PC-3 (cell line): ENCODE data around the gene ALOX12B. TPM values are rescaled to one million over a fixed set of nuclear protein-coding genes. Genes with fewer than 3 reads are reported as not detected.
A peak's percentile ranks its signal among the peaks of the same experiment; 100 is the strongest.

Source experiments
- ATAC-seq: fragments of 200-7000 bp; cut with Tn5 transposase; 2 replicates; pipeline ENCODE4 v1.9.1; 2020; ENCODE audit warnings: mild to moderate bottlenecking, moderate library complexity
- BruUV-seq: library from RNA; stranded (reverse); fragments of 400-500 nt; replicated peaks from 2 replicates; lab custom pipeline; 2021; lab: Mats Ljungman, UMichigan
- CTCF ChIA-PET: fragments of 300-600 bp; sonication (Branson Sonifier 250); formaldehyde crosslinking; loops from one replicate; lab custom pipeline; 2022; ENCODE audit warnings: antibody characterized with exemption; lab: Charles Lee
- POLR2A ChIA-PET: fragments of 300-600 bp; sonication (Branson Sonifier 250); formaldehyde crosslinking; loops from one replicate; lab custom pipeline; 2022; ENCODE audit warnings: antibody characterized with exemption; ENCODE audit not compliant: unreplicated experiment; lab: Charles Lee
- DNase-seq: peaks from one replicate; pipeline ENCODE4 v3.0.0-alpha.2; 2015
- H2AFZ ChIP-seq: fragments of 300-600 bp; sonication (generic); 2 replicates; pipeline ENCODE4 v1.6.0; 2016; ENCODE audit warnings: antibody characterized with exemption, low read length
- H3F3A ChIP-seq: fragments of 300-600 bp; sonication (generic); one replicate; pipeline ENCODE4 v1.6.0; 2017; ENCODE audit warnings: antibody characterized with exemption, low read length, control low read depth, mild to moderate bottlenecking; ENCODE audit not compliant: unreplicated experiment
- H3K27ac ChIP-seq: fragments of 300-600 bp; sonication (generic); 2 replicates; pipeline ENCODE4 v1.5.1; 2016; ENCODE audit warnings: mild to moderate bottlenecking, low read length
- H3K27me3 ChIP-seq: fragments of 300-600 bp; sonication (generic); 2 replicates; pipeline ENCODE4 v1.6.1; 2016; ENCODE audit warnings: low read length, mixed read lengths
- H3K36me3 ChIP-seq: fragments of 300-600 bp; sonication (generic); 2 replicates; pipeline ENCODE4 v1.6.1; 2016; ENCODE audit warnings: low read depth, mixed run types, low read length, mixed read lengths
- H3K4me1 ChIP-seq: fragments of 300-600 bp; sonication (generic); 2 replicates; pipeline ENCODE4 v1.5.1; 2016; ENCODE audit warnings: low read length; ENCODE audit not compliant: insufficient read depth
- H3K4me2 ChIP-seq: fragments of 300-600 bp; sonication (generic); 2 replicates; pipeline ENCODE4 v1.6.0; 2016; ENCODE audit warnings: low read length
- H3K4me3 ChIP-seq: fragments of 300-600 bp; sonication (generic); 2 replicates; pipeline ENCODE4 v1.5.1; 2016; ENCODE audit warnings: mild to moderate bottlenecking, low read length, mixed read lengths
- H3K79me2 ChIP-seq: fragments of 300-600 bp; sonication (generic); 2 replicates; pipeline ENCODE4 v1.6.1; 2017; ENCODE audit warnings: low read length, mixed read lengths
- H3K9ac ChIP-seq: fragments of 300-600 bp; sonication (generic); 2 replicates; pipeline ENCODE4 v1.6.0; 2016; ENCODE audit warnings: mild to moderate bottlenecking, low read length
- H3K9me2 ChIP-seq: fragments of 300-600 bp; sonication (generic); replicated peaks from 2 replicates; pipeline ENCODE4 v1.6.1; 2016; ENCODE audit warnings: mixed run types, low read length, mixed read lengths
- H3K9me3 ChIP-seq: fragments of 300-600 bp; sonication (generic); 2 replicates; pipeline ENCODE4 v1.6.1; 2016; ENCODE audit warnings: low read length, mixed read lengths
- H4K20me1 ChIP-seq: fragments of 300-600 bp; sonication (generic); 2 replicates; pipeline ENCODE4 v1.6.1; 2016; ENCODE audit warnings: low read length, mixed read lengths
- CTCF ChIP-seq: fragments of 300-600 bp; sonication (generic); conservative IDR thresholded peaks from 2 replicates; pipeline ENCODE4 v1.5.1; 2017; ENCODE audit warnings: antibody characterized with exemption, low read depth, mild to moderate bottlenecking, low read length
- EZH2 ChIP-seq: fragments of 300-600 bp; sonication (generic); IDR thresholded peaks from one replicate; pipeline ENCODE4 v1.6.1; 2017; ENCODE audit warnings: antibody characterized with exemption, mild to moderate bottlenecking, low read length; ENCODE audit not compliant: unreplicated experiment
- EZH2phosphoT487 ChIP-seq: fragments of 300-600 bp; sonication (generic); IDR thresholded peaks from 2 replicates; pipeline ENCODE4 v1.6.1; 2018; ENCODE audit warnings: mild to moderate bottlenecking, antibody characterized with exemption, low read length, borderline replicate concordance
- intact Hi-C: fragments of 100-400 bp; cut with micrococcal nuclease; formaldehyde crosslinking; loops from 2 replicates; pipeline ENCODE4 v1.9.0; 2023
- total RNA-seq: library from RNA; depleted of rRNA; stranded (reverse); fragments of >200 nt; gene quantifications from 2 replicates; pipeline ENCODE4 v1.2.3, GENCODE V29; 2014

Gene ALOX12B
- total RNA-seq, 1 experiment from 2014 or later, result 0.55 TPM

GRCh38 chr17:8120520-8121406 is 33.2 kb upstream of the ALOX12B start:
- peaks cover 3% of the 10 kb centered on the region for H4K20me1 ChIP-seq
- H3F3A ChIP-seq, result peaks cover 3% of the 10 kb centered on the region
- peak overlapping the region; percentile 78 for H2AFZ ChIP-seq
- ChIA-PET CTCF (no interaction called here), POLR2A (interaction anchor here (0.6 kb wide), 1 partner anchor 94 kb away, joined by 3 read pairs; no protein-coding TSS in a partner anchor)
- H3K4me1 ChIP-seq, result peaks cover 15% of the 10 kb centered on the region; the same call in 1 of the 2 replicates
- H3K4me3 ChIP-seq, result peak overlapping the region; percentile 91
- peak overlapping the region; percentile 59 for H3K9ac ChIP-seq
- peak overlapping the region; percentile 96 for H3K4me2 ChIP-seq
- peak overlapping the region; percentile 28; the same call in 1 of the 2 replicates for H3K27ac ChIP-seq
- BruUV-seq, result no TSS peak
- peak; percentile 90 for DNase-seq
- H3K79me2 ChIP-seq, result no peaks in the 10 kb centered on the region
- H3K9me3 ChIP-seq, result no peaks in the 10 kb centered on the region
- H3K27me3 ChIP-seq, result no peaks in the 10 kb centered on the region
- intact Hi-C loops, result loop anchor here (1.0 kb wide), 2 partner anchors 36 to 102 kb away; no protein-coding TSS in a partner anchor
- TF ChIP-seq EZH2phosphoT487, result no peak
- no peak for TF ChIP-seq EZH2
- TF ChIP-seq CTCF, result no peak; the same call in 1 of the 2 replicates
- H3K36me3 ChIP-seq, result no peaks in the 10 kb centered on the region
- ATAC-seq, result peak; percentile 6
- no peaks in the 10 kb centered on the region for H3K9me2 ChIP-seq

GRCh38 chr17:8119581-8120519 is 32.3 kb upstream of the ALOX12B start:
- H3F3A ChIP-seq, result peaks cover 3% of the 10 kb centered on the region
- H3K4me3 ChIP-seq, result peak overlapping the region; percentile 91
- no peaks in the 10 kb centered on the region for H3K9me3 ChIP-seq
- H3K36me3 ChIP-seq, result no peaks in the 10 kb centered on the region
- no TSS peak for BruUV-seq
- H3K27me3 ChIP-seq, result no peaks in the 10 kb centered on the region
- peak overlapping the region; percentile 96 for H3K4me2 ChIP-seq
- TF ChIP-seq EZH2 (no peak), EZH2phosphoT487 (no peak), CTCF (no peak)
- intact Hi-C loops, result loop anchor here (1.0 to 2.0 kb wide), 4 partner anchors 36 to 233 kb away; no protein-coding TSS in a partner anchor
- CTCF ChIA-PET, result interaction anchor here (0.9 kb wide), 2 partner anchors 18 to 32 kb away, joined by 3 to 7 read pairs; partner anchors contain the start of gene ALOX12B
- ATAC-seq (peak; percentile 39), DNase-seq (peak; percentile 93)
- peak overlapping the region; percentile 59 for H3K9ac ChIP-seq
- H3K79me2 ChIP-seq, result no peaks in the 10 kb centered on the region
- H3K9me2 ChIP-seq, result no peaks in the 10 kb centered on the region
- H3K27ac ChIP-seq, result peak overlapping the region; percentile 28; the same call in 1 of the 2 replicates
- H3K4me1 ChIP-seq, result peaks cover 15% of the 10 kb centered on the region; the same call in 1 of the 2 replicates
- H2AFZ ChIP-seq, result peak overlapping the region; percentile 78
- POLR2A ChIA-PET, result interaction anchor here (0.6 to 1.7 kb wide), 3 partner anchors 53 to 275 kb away, joined by 3 to 6 read pairs (median 4); no protein-coding TSS in a partner anchor
- peaks cover 3% of the 10 kb centered on the region for H4K20me1 ChIP-seq
